Measurements from ENCODE around the gene PPP2R5E. TPM values are rescaled to one million over a fixed set of nuclear protein-coding genes. Genes with fewer than 3 reads are reported as not detected.

The PPP2R5E gene
- total and polyA plus RNA-seq, 2 experiments from 2014 or later, result 21.8 to 31.8 TPM

- no peaks in the 10 kb centered on the region for H3K9me2 ChIP-seq (ENCODE audit: insufficient read depth)
- H3K27ac ChIP-seq, result no peak overlapping the region
- H4K20me1 ChIP-seq (ENCODE audit: insufficient read depth), result no peaks in the 10 kb centered on the region
- no peak for DNase-seq
- no peaks in the 10 kb centered on the region for H3F3A ChIP-seq (ENCODE audit: insufficient read depth)
- H3K9ac ChIP-seq, result no peak overlapping the region
- H3K36me3 ChIP-seq (ENCODE audit: low read depth), result no peaks in the 10 kb centered on the region
- no peak overlapping the region for H3K4me2 ChIP-seq (ENCODE audit: unreplicated experiment)
- no peak overlapping the region for H2AFZ ChIP-seq
- H3K4me3 ChIP-seq, result no peak overlapping the region
- no peaks in the 10 kb centered on the region for H3K9me3 ChIP-seq (ENCODE audit: low read depth)
- TF ChIP-seq EZH2 (IDR thresholded peaks at IDR 0.05; ENCODE audit: insufficient read depth, poor library complexity, severe bottlenecking), result no peak
- TF ChIP-seq EZH2phosphoT487 (IDR thresholded peaks at IDR 0.05; ENCODE audit: insufficient read depth, low read depth), result no peak
- no peaks in the 10 kb centered on the region for H3K27me3 ChIP-seq (replicated peaks; ENCODE audit: insufficient read depth)
- 39 to 61% methylated on average over 3 of the region's 3 CpGs for WGBS, 2 experiments (ENCODE audit: low coverage in 1 of 2, low lambda C conversion rate in 2 of 2, missing lambda C conversion rate in 2 of 2)
- in situ Hi-C loops (cut with MboI), result no loop called here
- H3K4me1 ChIP-seq (ENCODE audit: insufficient read depth), result no peaks in the 10 kb centered on the region
- H3K79me2 ChIP-seq (ENCODE audit: insufficient read depth), result peaks cover 40% of the 10 kb centered on the region
These were observed 125.2 kb downstream of the PPP2R5E start for GRCh38 chr14:63418020-63418419.

GRCh38 chr14:63413009-63413408 lies 130.2 kb downstream of the PPP2R5E start:
- Histone ChIP-seq H4K20me1 (ENCODE audit: insufficient read depth) (no peaks in the 10 kb centered on the region), H3K79me2 (ENCODE audit: insufficient read depth) (peaks cover 23% of the 10 kb centered on the region), H3K4me3 (no peak overlapping the region), H3K9me2 (ENCODE audit: insufficient read depth) (no peaks in the 10 kb centered on the region), H3K9me3 (ENCODE audit: low read depth) (no peaks in the 10 kb centered on the region), H3K9ac (no peak overlapping the region), H3F3A (ENCODE audit: insufficient read depth) (no peaks in the 10 kb centered on the region), H3K4me2 (ENCODE audit: unreplicated experiment) (no peak overlapping the region), H3K36me3 (ENCODE audit: low read depth) (0 out of 2 replicates have a peak, but pooled peaks cover 4% of the 10 kb centered on the region), H3K27ac (no peak overlapping the region), H3K27me3 (replicated peaks; ENCODE audit: insufficient read depth) (no peaks in the 10 kb centered on the region), H2AFZ (no peak overlapping the region), H3K4me1 (ENCODE audit: insufficient read depth) (no peaks in the 10 kb centered on the region)
- in situ Hi-C loops (cut with MboI), result no loop called here
- 18 to 23% methylated on average over 1 of the region's 1 CpG for WGBS, 2 experiments (ENCODE audit: low coverage in 1 of 2, low lambda C conversion rate in 2 of 2, missing lambda C conversion rate in 2 of 2)
- peak; percentile 16 for DNase-seq
- no peak for TF ChIP-seq EZH2 (IDR thresholded peaks at IDR 0.05; ENCODE audit: insufficient read depth, poor library complexity, severe bottlenecking)
- TF ChIP-seq EZH2phosphoT487 (IDR thresholded peaks at IDR 0.05; ENCODE audit: insufficient read depth, low read depth), result no peak

GRCh38 chr14:63406333-63406732 lies 136.8 kb downstream of the PPP2R5E start:
- Histone ChIP-seq H3K4me1 (ENCODE audit: insufficient read depth) (no peaks in the 10 kb centered on the region), H3K79me2 (ENCODE audit: insufficient read depth) (peaks cover 40% of the 10 kb centered on the region), H3K4me3 (no peak overlapping the region), H3K9me2 (ENCODE audit: insufficient read depth) (no peaks in the 10 kb centered on the region), H3K27me3 (replicated peaks; ENCODE audit: insufficient read depth) (no peaks in the 10 kb centered on the region), H3K36me3 (ENCODE audit: low read depth) (peaks cover 9% of the 10 kb centered on the region; the same call in 1 of the 2 replicates), H3K4me2 (ENCODE audit: unreplicated experiment) (no peak overlapping the region), H3K9me3 (ENCODE audit: low read depth) (no peaks in the 10 kb centered on the region), H3K9ac (no peak overlapping the region), H3F3A (ENCODE audit: insufficient read depth) (no peaks in the 10 kb centered on the region), H3K27ac (no peak overlapping the region), H2AFZ (no peak overlapping the region), H4K20me1 (ENCODE audit: insufficient read depth) (no peaks in the 10 kb centered on the region)
- WGBS, 2 experiments (ENCODE audit: low coverage in 1 of 2, low lambda C conversion rate in 2 of 2, missing lambda C conversion rate in 2 of 2), result 65 to 70% methylated on average over 9 of the region's 9 CpGs
- TF ChIP-seq EZH2phosphoT487 (IDR thresholded peaks at IDR 0.05; ENCODE audit: insufficient read depth, low read depth) (no peak), EZH2 (IDR thresholded peaks at IDR 0.05; ENCODE audit: insufficient read depth, poor library complexity, severe bottlenecking) (no peak)
- in situ Hi-C loops (cut with MboI), result no loop called here
- no peak for DNase-seq

GRCh38 chr14:63405715-63406114 lies 137.5 kb downstream of the PPP2R5E start:
- no peak overlapping the region for H2AFZ ChIP-seq
- peaks cover 6% of the 10 kb centered on the region; the same call in 1 of the 2 replicates for H3K36me3 ChIP-seq (ENCODE audit: low read depth)
- H3K9me2 ChIP-seq (ENCODE audit: insufficient read depth), result no peaks in the 10 kb centered on the region
- TF ChIP-seq EZH2 (IDR thresholded peaks at IDR 0.05; ENCODE audit: insufficient read depth, poor library complexity, severe bottlenecking) (no peak), EZH2phosphoT487 (IDR thresholded peaks at IDR 0.05; ENCODE audit: insufficient read depth, low read depth) (no peak)
- no peak overlapping the region for H3K9ac ChIP-seq
- H3F3A ChIP-seq (ENCODE audit: insufficient read depth), result no peaks in the 10 kb centered on the region
- peaks cover 41% of the 10 kb centered on the region for H3K79me2 ChIP-seq (ENCODE audit: insufficient read depth)
- in situ Hi-C loops (cut with MboI), result no loop called here
- H3K4me3 ChIP-seq, result no peak overlapping the region
- no peaks in the 10 kb centered on the region for H4K20me1 ChIP-seq (ENCODE audit: insufficient read depth)
- H3K27me3 ChIP-seq (replicated peaks; ENCODE audit: insufficient read depth), result no peaks in the 10 kb centered on the region
- H3K4me1 ChIP-seq (ENCODE audit: insufficient read depth), result no peaks in the 10 kb centered on the region
- H3K9me3 ChIP-seq (ENCODE audit: low read depth), result no peaks in the 10 kb centered on the region
- no peak overlapping the region for H3K4me2 ChIP-seq (ENCODE audit: unreplicated experiment)
- no peak overlapping the region for H3K27ac ChIP-seq
- DNase-seq, result no peak

GRCh38 chr14:63404906-63405305 lies 138.3 kb downstream of the PPP2R5E start:
- Histone ChIP-seq H3K4me1 (ENCODE audit: insufficient read depth) (no peaks in the 10 kb centered on the region), H3K4me2 (ENCODE audit: unreplicated experiment) (no peak overlapping the region), H2AFZ (no peak overlapping the region), H3K9ac (no peak overlapping the region), H3K27me3 (replicated peaks; ENCODE audit: insufficient read depth) (no peaks in the 10 kb centered on the region), H3K27ac (no peak overlapping the region), H3K9me3 (ENCODE audit: low read depth) (no peaks in the 10 kb centered on the region), H3K79me2 (ENCODE audit: insufficient read depth) (peaks cover 42% of the 10 kb centered on the region), H3K36me3 (ENCODE audit: low read depth) (peaks cover 6% of the 10 kb centered on the region; the same call in 1 of the 2 replicates), H3K9me2 (ENCODE audit: insufficient read depth) (no peaks in the 10 kb centered on the region), H3F3A (ENCODE audit: insufficient read depth) (no peaks in the 10 kb centered on the region), H3K4me3 (no peak overlapping the region), H4K20me1 (ENCODE audit: insufficient read depth) (no peaks in the 10 kb centered on the region)
- in situ Hi-C loops (cut with MboI), result no loop called here
- TF ChIP-seq EZH2phosphoT487 (IDR thresholded peaks at IDR 0.05; ENCODE audit: insufficient read depth, low read depth) (no peak), EZH2 (IDR thresholded peaks at IDR 0.05; ENCODE audit: insufficient read depth, poor library complexity, severe bottlenecking) (no peak)
- no peak for DNase-seq
- 96 to 97% methylated on average over 2 of the region's 2 CpGs for WGBS, 2 experiments (ENCODE audit: low coverage in 1 of 2, low lambda C conversion rate in 2 of 2, missing lambda C conversion rate in 2 of 2)

All from GM23248 (cell line).